HCT116 (cell line): Measurements from ENCODE around the gene GNS.

Experiments
- CEBPB ChIP-seq: IDR thresholded peaks from 2 replicates; pipeline ENCODE4 v1.6.1; 2012; ENCODE audit warnings: low read depth
- EZH2 ChIP-seq: fragments of 200-600 bp; sonication (generic); IDR thresholded peaks from 2 replicates; pipeline ENCODE4 v1.6.1; 2017; ENCODE audit warnings: antibody characterized with exemption, mixed run types
- FOSL1 ChIP-seq: IDR thresholded peaks from 2 replicates; pipeline ENCODE4 v1.6.1; 2012; ENCODE audit warnings: low read depth
- POLR2A ChIP-seq: IDR thresholded peaks from 2 replicates; pipeline ENCODE4 v1.7.0; 2011; ENCODE audit warnings: borderline replicate concordance; ENCODE audit not compliant: insufficient read depth, insufficient read length; ENCODE audit errors: extremely low read depth
- POLR2AphosphoS5 ChIP-seq: IDR thresholded peaks from 2 replicates; pipeline ENCODE4 v1.6.1; 2011; ENCODE audit warnings: mild to moderate bottlenecking, low read depth, low read length, moderate library complexity
- SP1 ChIP-seq: IDR thresholded peaks from 2 replicates; pipeline ENCODE4 v1.6.1; 2012; ENCODE audit warnings: low read depth
- SRF ChIP-seq: IDR thresholded peaks from 2 replicates; pipeline ENCODE4 v1.6.1; 2012; ENCODE audit warnings: low read depth
- TCF7L2 ChIP-seq: IDR thresholded peaks from 2 replicates; pipeline ENCODE4 v1.7.0; 2011; ENCODE audit warnings: borderline replicate concordance, inconsistent platforms; ENCODE audit not compliant: insufficient read depth, insufficient read length; ENCODE audit errors: extremely low read depth
- ZNF274 ChIP-seq: fragments of 200-500 bp; sonication (Bioruptor generic); IDR thresholded peaks from 2 replicates; pipeline ENCODE4 v1.6.1; 2014; ENCODE audit warnings: mild to moderate bottlenecking, low read depth, low read length, inconsistent platforms
- TF ChIP-seq, protein P1 (sequence below), 3 experiments: fragments of 200-600 bp in 1 of 3; sonication (generic) in 1 of 3; IDR thresholded peaks in 2 of 3; conservative IDR thresholded peaks in 1 of 3; 2 replicates each; pipeline ENCODE4 v1.5.1; 2012 to 2017; ENCODE audit warnings: low read depth in 2 of 3, low read length in 2 of 3, antibody characterized with exemption in 1 of 3, borderline replicate concordance in 1 of 3, control low read depth in 1 of 3, mild to moderate bottlenecking in 1 of 3, mixed read lengths in 1 of 3, mixed run types in 1 of 3, moderate library complexity in 1 of 3; ENCODE audit not compliant: insufficient read depth in 1 of 3

DNA sequence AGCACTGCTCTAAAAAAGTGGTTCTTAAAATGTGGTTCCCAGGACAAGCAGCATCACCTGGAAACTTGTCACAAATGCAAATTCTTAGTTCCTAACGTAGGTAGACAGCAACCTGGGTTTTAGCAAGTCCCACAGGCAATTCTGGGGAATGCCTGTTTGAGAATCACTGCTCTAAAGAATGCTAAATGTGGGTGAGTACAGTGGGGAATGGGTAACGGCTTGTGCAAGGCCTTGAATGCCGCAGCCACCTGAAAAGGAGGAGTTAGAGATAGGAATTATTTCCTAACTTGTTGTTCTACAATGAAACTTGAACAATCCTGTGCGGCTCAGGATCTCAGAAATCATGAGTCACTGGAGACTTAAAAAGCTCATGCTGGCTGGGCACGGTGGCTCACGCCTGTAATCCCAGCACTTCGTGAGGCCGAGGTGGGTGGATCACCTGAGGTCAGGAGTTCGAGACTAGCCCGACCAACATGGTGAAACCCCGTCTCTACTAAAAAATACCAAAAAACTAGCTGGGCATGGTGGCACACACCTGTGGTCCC is 34.9 kb downstream of the GNS start:
- TF ChIP-seq EZH2, result no peak
- TF ChIP-seq, protein P1, sequence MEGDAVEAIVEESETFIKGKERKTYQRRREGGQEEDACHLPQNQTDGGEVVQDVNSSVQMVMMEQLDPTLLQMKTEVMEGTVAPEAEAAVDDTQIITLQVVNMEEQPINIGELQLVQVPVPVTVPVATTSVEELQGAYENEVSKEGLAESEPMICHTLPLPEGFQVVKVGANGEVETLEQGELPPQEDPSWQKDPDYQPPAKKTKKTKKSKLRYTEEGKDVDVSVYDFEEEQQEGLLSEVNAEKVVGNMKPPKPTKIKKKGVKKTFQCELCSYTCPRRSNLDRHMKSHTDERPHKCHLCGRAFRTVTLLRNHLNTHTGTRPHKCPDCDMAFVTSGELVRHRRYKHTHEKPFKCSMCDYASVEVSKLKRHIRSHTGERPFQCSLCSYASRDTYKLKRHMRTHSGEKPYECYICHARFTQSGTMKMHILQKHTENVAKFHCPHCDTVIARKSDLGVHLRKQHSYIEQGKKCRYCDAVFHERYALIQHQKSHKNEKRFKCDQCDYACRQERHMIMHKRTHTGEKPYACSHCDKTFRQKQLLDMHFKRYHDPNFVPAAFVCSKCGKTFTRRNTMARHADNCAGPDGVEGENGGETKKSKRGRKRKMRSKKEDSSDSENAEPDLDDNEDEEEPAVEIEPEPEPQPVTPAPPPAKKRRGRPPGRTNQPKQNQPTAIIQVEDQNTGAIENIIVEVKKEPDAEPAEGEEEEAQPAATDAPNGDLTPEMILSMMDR (IDR thresholded peaks at IDR 0.05 in 2 of 3, conservative IDR thresholded peaks at IDR 0.05 in 1 of 3; ENCODE audit: borderline replicate concordance in 1 of 3, insufficient read depth in 1 of 3, low read depth in 2 of 3, low read length in 2 of 3), result no peak
- TF ChIP-seq POLR2A, result no peak
- TF ChIP-seq FOSL1, result no peak
- TF ChIP-seq SP1, result no peak
- no peak for TF ChIP-seq TCF7L2
- no peak for TF ChIP-seq SRF
- TF ChIP-seq CEBPB, result no peak
- no peak for TF ChIP-seq POLR2AphosphoS5
- TF ChIP-seq ZNF274, result no peak
